Mesendoderm (in vitro differentiated cells): ENCODE data around the gene ALAS1.

Experiments
- DNase-seq: peaks from one replicate; pipeline ENCODE4 v3.0.0; 2013
- H2AK5ac ChIP-seq: 2 replicates; pipeline ENCODE4 v1.6.1; 2013; ENCODE audit warnings: low read length, inconsistent platforms
- H2BK120ac ChIP-seq: 2 replicates; pipeline ENCODE4 v1.6.1; 2013; ENCODE audit warnings: low read depth, mild to moderate bottlenecking, low read length, moderate library complexity, mixed read lengths
- H2BK15ac ChIP-seq: replicated peaks from 2 replicates; pipeline ENCODE4 v1.6.1; 2013; ENCODE audit warnings: low read depth, mild to moderate bottlenecking, moderate library complexity
- H2BK5ac ChIP-seq: 2 replicates; pipeline ENCODE4 v1.6.1; 2013; ENCODE audit warnings: low read length, inconsistent platforms
- H3K18ac ChIP-seq: 2 replicates; pipeline ENCODE4 v1.6.1; 2013; ENCODE audit warnings: mild to moderate bottlenecking, low read length, mixed read lengths
- H3K23ac ChIP-seq: one replicate; pipeline ENCODE4 v1.6.1; 2013; ENCODE audit warnings: low read length
- H3K27ac ChIP-seq: 2 replicates; pipeline ENCODE4 v1.5.1; 2013; ENCODE audit warnings: low read depth, mild to moderate bottlenecking, inconsistent platforms, low read length, moderate library complexity
- H3K27me3 ChIP-seq: 2 replicates; pipeline ENCODE4 v1.6.1; 2013; ENCODE audit warnings: low read length, control low read depth, mild to moderate bottlenecking, inconsistent platforms; ENCODE audit not compliant: insufficient read depth, poor library complexity
- H3K36me3 ChIP-seq: 2 replicates; pipeline ENCODE4 v1.6.1; 2013; ENCODE audit warnings: low read length, inconsistent platforms; ENCODE audit not compliant: control insufficient read depth, insufficient read depth
- H3K4ac ChIP-seq: one replicate; pipeline ENCODE4 v1.6.1; 2013; ENCODE audit warnings: low read depth, mild to moderate bottlenecking, low read length, moderate library complexity
- H3K4me1 ChIP-seq: 2 replicates; pipeline ENCODE4 v1.6.1; 2013; ENCODE audit warnings: low read depth, low read length, inconsistent platforms; ENCODE audit not compliant: control insufficient read depth
- H3K4me2 ChIP-seq: 2 replicates; pipeline ENCODE4 v1.6.1; 2013; ENCODE audit warnings: low read length
- H3K4me3 ChIP-seq: 2 replicates; pipeline ENCODE4 v1.5.1; 2013; ENCODE audit warnings: mild to moderate bottlenecking, low read length
- H3K56ac ChIP-seq: one replicate; pipeline ENCODE4 v1.6.1; 2013; ENCODE audit warnings: low read length
- H3K79me1 ChIP-seq: 2 replicates; pipeline ENCODE4 v1.6.1; 2013; ENCODE audit warnings: low read length, inconsistent platforms
- H3K79me2 ChIP-seq: 2 replicates; pipeline ENCODE4 v1.6.1; 2013; ENCODE audit warnings: mild to moderate bottlenecking, low read length; ENCODE audit not compliant: control insufficient read depth, insufficient read depth
- H3K9ac ChIP-seq: 2 replicates; pipeline ENCODE4 v1.6.1; 2013; ENCODE audit warnings: low read length, inconsistent platforms
- H4K5ac ChIP-seq: one replicate; pipeline ENCODE4 v1.6.1; 2013; ENCODE audit warnings: low read length
- H4K8ac ChIP-seq: one replicate; pipeline ENCODE4 v1.6.1; 2013; ENCODE audit warnings: low read depth, mild to moderate bottlenecking, control low read depth, low read length, moderate library complexity
- WGBS: extraction: QIAGEN DNeasy Blood & Tissue Kit; methylation state at CpG from one replicate; pipeline ENCODE4 v1.1.7; 2013; ENCODE audit warnings: low lambda C conversion rate, missing lambda C conversion rate; ENCODE audit not compliant: insufficient coverage; ENCODE audit errors: extremely low coverage; 5-methylcytosine and 5-hydroxymethylcytosine counted together

The ALAS1 gene

DNA sequence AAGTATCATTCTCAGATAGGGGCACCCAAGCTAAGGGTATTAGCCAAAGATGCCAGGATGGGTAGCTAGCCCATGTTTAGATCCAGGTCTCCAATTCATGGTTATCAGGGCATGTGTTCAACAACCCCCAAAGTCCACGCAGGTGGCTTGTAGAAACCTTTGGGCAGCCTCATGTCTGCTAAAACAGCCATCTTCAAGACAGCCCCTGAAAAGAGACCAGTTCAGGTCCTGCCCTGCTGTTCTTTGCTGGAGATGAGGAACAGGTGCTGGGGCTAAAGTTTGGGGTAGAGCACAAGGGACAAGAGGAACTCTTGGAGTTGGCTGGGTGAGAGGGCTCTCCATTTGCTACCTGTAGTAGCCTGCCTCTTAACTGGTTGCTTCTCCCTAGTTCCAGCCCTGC, 52.2 kb downstream of the ALAS1 start:
- Histone ChIP-seq H2BK5ac (no peak overlapping the region), H3K36me3 (peaks cover 6% of the 10 kb centered on the region), H4K8ac (no peak overlapping the region), H3K79me1 (no peaks in the 10 kb centered on the region), H3K56ac (no peak overlapping the region), H2BK15ac (no peak overlapping the region), H3K4ac (no peak overlapping the region), H3K4me2 (no peak overlapping the region), H3K23ac (no peak overlapping the region), H3K27ac (no peak overlapping the region), H4K5ac (no peak overlapping the region), H3K79me2 (no peaks in the 10 kb centered on the region), H2AK5ac (no peak overlapping the region), H3K9ac (no peak overlapping the region), H3K27me3 (no peaks in the 10 kb centered on the region), H3K4me3 (no peak overlapping the region), H2BK120ac (no peak overlapping the region), H3K18ac (no peak overlapping the region), H3K4me1 (peaks cover 2% of the 10 kb centered on the region)
- WGBS = no CpG with 5 or more reads among the region's 1 CpG
- DNase-seq = no peak

DNA sequence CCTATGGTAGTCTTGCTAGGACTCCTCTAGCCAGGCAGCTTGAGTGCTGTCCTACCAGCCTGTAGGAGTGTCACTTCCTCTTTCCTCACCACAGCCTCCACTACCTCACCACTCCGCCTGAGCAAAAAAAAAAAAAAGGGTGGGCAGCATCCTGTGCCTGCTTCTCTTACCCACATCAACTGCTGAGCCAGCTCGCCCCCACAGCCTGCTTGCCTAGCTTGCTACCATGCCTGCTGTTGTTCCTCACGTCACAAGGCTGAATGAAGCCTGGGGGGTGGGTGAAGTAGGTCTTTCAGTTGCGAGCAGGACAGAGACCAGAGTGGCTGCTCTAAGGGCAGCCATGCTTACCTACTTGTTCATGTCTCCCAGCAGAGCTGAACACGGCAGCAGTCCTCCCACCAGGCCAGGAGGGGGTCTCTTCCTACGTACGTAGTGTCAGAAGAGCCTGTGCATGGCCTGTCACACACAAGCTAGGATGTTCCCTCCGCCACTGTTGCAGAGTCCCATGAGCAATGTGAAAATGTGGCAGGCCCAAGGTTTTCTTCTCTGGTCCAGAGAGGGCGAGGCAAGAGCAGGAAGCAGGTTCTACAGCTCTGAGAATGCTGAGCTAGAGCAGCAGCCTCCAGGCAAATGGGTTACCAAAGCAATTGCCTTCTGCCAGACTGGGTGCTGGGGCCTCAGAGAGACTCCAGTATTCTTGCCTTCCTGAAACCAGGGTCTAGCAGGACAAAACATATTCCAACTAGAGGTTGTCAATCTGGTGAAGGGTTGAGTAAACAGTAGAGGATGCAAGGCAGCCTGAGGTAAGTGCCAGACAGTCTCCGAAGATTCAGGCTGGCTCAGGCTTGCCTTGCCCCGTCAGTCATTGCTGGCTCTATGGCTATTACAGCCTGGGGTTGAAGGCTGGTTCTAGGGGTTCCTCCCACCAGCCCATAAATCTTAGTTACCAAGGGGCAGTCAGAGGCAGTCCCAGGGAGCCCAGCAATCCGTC, 55.6 kb downstream of the ALAS1 start:
- Histone ChIP-seq H3K79me1 (no peaks in the 10 kb centered on the region), H3K18ac (no peak overlapping the region), H2BK120ac (no peak overlapping the region), H2BK15ac (no peak overlapping the region), H3K79me2 (no peaks in the 10 kb centered on the region), H3K4me2 (no peak overlapping the region), H3K23ac (no peak overlapping the region), H3K27ac (no peak overlapping the region), H3K56ac (no peak overlapping the region), H3K4ac (no peak overlapping the region), H3K4me3 (no peak overlapping the region), H3K27me3 (no peaks in the 10 kb centered on the region), H4K5ac (no peak overlapping the region), H3K36me3 (peaks cover 15% of the 10 kb centered on the region), H4K8ac (no peak overlapping the region), H3K9ac (no peak overlapping the region), H2AK5ac (no peak overlapping the region), H3K4me1 (no peaks in the 10 kb centered on the region), H2BK5ac (no peak overlapping the region)
- DNase-seq = no peak
- WGBS = no CpG with 5 or more reads among the region's 12 CpGs

DNA sequence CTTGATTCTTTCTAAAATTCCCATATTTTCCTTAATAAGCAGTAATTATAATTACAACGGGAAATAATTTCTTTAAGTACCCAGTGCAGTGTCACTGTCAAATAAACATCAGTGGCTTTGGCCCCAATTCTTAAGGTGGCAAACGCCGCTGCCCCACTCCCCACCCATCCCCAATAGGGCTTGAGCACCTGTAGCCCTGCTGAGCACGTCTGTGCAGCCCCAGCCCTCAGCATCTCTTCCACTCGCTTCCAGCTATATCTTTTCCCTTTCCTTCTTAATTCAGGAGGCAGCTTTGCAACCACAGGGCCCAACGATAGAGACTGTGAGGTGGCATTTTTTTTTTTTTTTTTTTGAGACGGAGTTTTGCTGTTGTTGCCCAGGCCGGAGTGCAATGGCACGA, 56.6 kb downstream of the ALAS1 start:
- H3K79me2 ChIP-seq = no peaks in the 10 kb centered on the region
- no peak overlapping the region for H3K23ac ChIP-seq
- no peak overlapping the region for H3K18ac ChIP-seq
- H3K36me3 ChIP-seq = peaks cover 22% of the 10 kb centered on the region
- WGBS = no CpG with 5 or more reads among the region's 9 CpGs
- H4K8ac ChIP-seq = no peak overlapping the region
- no peaks in the 10 kb centered on the region for H3K79me1 ChIP-seq
- H3K27me3 ChIP-seq = no peaks in the 10 kb centered on the region
- H3K4ac ChIP-seq = no peak overlapping the region
- no peak overlapping the region for H2BK5ac ChIP-seq
- DNase-seq = no peak
- H3K27ac ChIP-seq = no peak overlapping the region
- H2AK5ac ChIP-seq = no peak overlapping the region
- no peak overlapping the region for H3K9ac ChIP-seq
- no peak overlapping the region for H4K5ac ChIP-seq
- no peak overlapping the region for H2BK15ac ChIP-seq
- H2BK120ac ChIP-seq = no peak overlapping the region
- no peak overlapping the region for H3K4me3 ChIP-seq
- no peaks in the 10 kb centered on the region for H3K4me1 ChIP-seq
- H3K4me2 ChIP-seq = no peak overlapping the region
- no peak overlapping the region for H3K56ac ChIP-seq

DNA sequence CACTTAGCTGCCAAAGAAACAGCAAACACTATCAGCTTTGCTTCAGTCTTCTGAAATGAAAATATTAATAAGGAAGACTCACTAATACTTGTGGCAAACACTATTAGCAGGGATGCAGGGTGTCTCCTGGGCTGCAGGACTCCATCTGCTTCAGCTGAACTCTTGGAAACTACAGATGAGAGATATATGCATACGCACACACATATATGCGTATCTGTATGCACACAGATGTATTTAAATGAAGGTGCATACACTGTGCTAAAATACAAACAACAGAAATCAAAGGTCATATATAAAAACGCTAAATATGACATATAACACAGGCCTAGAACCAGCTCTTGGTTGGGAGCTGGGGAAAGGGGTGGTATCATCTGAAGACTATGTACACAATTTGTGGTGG, 58.2 kb downstream of the ALAS1 start:
- Histone ChIP-seq H3K27me3 (no peaks in the 10 kb centered on the region), H3K4ac (no peak overlapping the region), H3K36me3 (peaks cover 23% of the 10 kb centered on the region), H3K18ac (no peak overlapping the region), H3K4me1 (no peaks in the 10 kb centered on the region), H4K8ac (no peak overlapping the region), H2BK5ac (no peak overlapping the region), H4K5ac (no peak overlapping the region), H2BK15ac (no peak overlapping the region), H2BK120ac (no peak overlapping the region), H3K4me3 (no peak overlapping the region), H3K23ac (no peak overlapping the region), H3K4me2 (no peak overlapping the region), H3K79me1 (no peaks in the 10 kb centered on the region), H3K79me2 (no peaks in the 10 kb centered on the region), H2AK5ac (no peak overlapping the region), H3K27ac (no peak overlapping the region), H3K9ac (no peak overlapping the region), H3K56ac (no peak overlapping the region)
- no peak for DNase-seq
- no CpG with 5 or more reads among the region's 3 CpGs for WGBS

DNA sequence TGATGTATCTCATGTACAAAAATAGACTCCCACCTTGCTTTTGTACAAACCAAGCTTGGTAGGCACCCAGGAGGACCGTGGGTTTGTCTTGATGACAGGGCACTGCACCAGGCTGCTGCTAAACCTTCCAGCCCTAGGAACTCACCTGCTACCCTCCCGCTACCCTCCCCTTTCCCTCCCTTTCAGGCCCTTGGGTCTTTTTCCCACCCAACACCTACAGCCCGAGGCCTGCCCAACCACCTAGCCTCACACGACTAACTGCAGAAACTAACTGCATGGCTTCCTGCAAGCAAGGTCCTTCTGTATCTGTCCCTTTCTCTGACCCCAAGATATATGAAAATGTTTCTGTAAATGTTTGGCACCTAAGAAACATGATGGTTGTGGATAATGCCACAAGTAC, 58.7 kb downstream of the ALAS1 start:
- Histone ChIP-seq H4K5ac (no peak overlapping the region), H3K27ac (no peak overlapping the region), H3K18ac (no peak overlapping the region), H3K4ac (no peak overlapping the region), H2BK120ac (no peak overlapping the region), H3K4me2 (no peak overlapping the region), H2BK5ac (no peak overlapping the region), H3K36me3 (peaks cover 23% of the 10 kb centered on the region), H3K4me1 (no peaks in the 10 kb centered on the region), H3K27me3 (no peaks in the 10 kb centered on the region), H3K56ac (no peak overlapping the region), H3K79me2 (no peaks in the 10 kb centered on the region), H4K8ac (no peak overlapping the region), H2AK5ac (no peak overlapping the region), H3K9ac (no peak overlapping the region), H3K4me3 (no peak overlapping the region), H3K23ac (no peak overlapping the region), H2BK15ac (no peak overlapping the region), H3K79me1 (no peaks in the 10 kb centered on the region)
- no CpG with 5 or more reads among the region's 4 CpGs for WGBS
- DNase-seq = no peak
